Right ventricle myocardium inferior (tissue), 1 donor: ENCODE results near the gene C2. TPM values are rescaled to one million over a fixed set of nuclear protein-coding genes. Genes with fewer than 3 reads are reported as not detected.
"Not testable (repeated sequence)": the region's sequence is repeated elsewhere in the genome, so short reads cannot be mapped to it uniquely, and the experiment has no call there.

ENCODE experiments used
- ATAC-seq: fragments of 200-7000 bp; cut with Tn5 transposase; one replicate; pipeline ENCODE4 v1.9.1; 2020; ENCODE audit warnings: mild to moderate bottlenecking, moderate library complexity
- DNase-seq: peaks from one replicate; pipeline ENCODE4 v3.0.0; 2021; ENCODE audit errors: missing footprints
- intact Hi-C: fragments of 100-400 bp; cut with DNase I; formaldehyde crosslinking; loops from one replicate; pipeline ENCODE4 v1.11.0; 2022
- total RNA-seq: library from RNA; stranded (reverse); fragmentation: NEBNext Ultra II Directional; extraction: Animal tissue kit (Norgen Biotek cat#: 25700); gene quantifications from one replicate; pipeline ENCODE4 v1.2.1, GENCODE V29; 2021
- donor health status: DM: no; HTN: yes; CAD: no; lungs with severe emphysema.

Gene C2
- total RNA-seq, 1 donor from 2014 or later = 8.9 TPM

DNA sequence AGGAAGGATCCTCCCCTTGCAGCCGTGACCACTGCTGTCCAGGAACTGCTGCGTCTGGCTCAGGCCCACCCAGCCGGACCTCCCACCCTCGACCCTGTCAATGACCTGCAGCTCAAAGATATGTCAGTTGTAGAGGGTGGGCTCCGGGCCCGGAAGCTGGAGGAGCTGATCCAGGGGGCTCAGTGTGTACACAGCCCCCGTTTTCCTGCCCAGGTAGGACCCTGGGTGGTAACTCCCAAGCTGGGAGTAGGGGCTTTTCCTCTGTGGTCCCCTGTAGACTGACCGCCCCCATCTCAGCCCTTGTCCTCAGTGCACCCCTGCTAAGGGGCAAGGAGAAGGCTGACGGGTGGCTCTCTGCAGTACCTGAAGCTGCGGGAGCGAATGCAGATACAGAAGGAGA is 40.8 kb downstream of the C2 start:
- intact Hi-C loops = no loop called here
- peak; percentile 46 for DNase-seq
- ATAC-seq = no peak

DNA sequence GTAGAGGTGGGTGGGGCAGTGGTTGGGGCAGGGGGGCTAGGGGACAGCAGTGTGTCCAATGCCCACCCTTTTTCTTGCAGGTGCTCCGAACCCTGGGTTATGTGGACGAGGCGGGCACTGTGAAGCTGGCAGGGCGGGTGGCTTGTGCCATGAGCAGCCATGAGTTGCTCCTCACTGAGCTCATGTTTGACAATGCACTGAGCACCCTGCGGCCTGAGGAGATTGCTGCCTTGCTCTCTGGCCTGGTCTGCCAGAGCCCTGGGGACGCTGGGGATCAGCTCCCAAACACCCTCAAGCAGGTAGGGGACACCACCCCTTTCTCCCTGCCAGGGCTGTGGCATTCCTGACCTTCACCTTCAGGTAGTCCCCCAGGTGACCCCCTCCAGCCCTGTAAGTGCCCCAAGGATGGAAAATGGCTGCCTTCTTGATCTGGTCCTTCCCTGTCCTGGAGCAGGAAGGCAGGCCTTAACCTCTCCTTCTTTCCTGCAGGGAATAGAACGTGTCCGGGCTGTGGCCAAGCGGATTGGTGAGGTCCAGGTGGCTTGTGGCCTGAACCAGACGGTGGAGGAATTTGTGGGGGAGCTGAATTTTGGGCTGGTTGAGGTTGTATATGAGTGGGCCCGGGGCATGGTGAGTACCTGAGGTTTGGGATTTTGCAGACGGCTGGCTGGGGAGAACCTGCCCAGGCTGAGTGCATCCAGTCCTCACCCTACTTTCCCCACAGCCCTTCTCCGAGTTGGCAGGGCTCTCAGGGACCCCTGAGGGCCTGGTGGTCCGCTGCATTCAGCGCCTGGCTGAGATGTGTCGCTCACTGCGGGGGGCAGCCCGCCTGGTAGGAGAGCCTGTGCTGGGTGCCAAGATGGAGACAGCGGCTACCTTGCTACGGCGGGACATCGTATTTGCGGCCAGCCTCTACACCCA is 41.5 kb downstream of the C2 start:
- no peak for ATAC-seq
- DNase-seq = peak; percentile 54
- intact Hi-C loops = no loop called here

DNA sequence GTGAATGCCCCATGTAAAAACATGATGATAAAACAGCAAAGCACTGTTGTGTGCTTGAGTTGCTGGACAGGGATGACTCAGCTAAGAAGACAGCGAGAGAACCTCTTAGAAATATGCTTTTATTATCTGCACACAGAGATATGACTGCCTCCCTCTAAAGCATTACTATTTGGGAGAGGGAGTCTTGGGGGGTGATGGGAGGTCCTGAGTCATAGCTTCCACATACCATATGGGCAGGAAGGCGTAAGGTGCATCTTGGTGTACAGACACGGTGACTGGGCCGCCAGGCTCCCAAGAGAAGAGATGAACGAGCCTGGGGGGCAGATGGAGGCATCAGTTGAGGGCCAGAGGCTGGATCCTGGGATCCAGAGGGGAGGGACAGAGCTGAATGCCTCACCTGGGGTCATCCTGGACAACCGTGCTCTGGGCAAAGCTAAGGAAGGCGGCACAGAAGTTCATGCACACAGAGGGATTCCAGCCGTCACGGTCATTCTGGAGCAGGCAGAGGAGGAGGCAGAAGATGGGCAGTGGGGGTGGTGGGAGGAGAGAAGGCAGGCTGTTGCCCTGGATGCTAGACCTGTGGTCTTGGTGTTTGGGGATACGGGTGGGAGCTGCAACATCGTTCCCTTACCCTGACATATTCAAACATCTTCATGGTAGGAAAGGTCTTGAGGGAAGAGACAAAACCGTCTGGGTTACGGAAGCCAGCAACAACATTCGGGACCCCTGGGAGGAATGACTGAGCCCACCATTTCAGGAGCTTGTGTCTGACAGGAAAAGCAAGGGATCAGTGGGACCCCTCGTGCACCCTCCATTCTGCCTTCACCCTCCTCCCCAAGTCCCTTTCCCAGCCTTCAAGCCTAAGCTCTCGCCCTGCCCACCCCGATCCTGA is 42.4 kb downstream of the C2 start:
- DNase-seq = peak; percentile 11

DNA sequence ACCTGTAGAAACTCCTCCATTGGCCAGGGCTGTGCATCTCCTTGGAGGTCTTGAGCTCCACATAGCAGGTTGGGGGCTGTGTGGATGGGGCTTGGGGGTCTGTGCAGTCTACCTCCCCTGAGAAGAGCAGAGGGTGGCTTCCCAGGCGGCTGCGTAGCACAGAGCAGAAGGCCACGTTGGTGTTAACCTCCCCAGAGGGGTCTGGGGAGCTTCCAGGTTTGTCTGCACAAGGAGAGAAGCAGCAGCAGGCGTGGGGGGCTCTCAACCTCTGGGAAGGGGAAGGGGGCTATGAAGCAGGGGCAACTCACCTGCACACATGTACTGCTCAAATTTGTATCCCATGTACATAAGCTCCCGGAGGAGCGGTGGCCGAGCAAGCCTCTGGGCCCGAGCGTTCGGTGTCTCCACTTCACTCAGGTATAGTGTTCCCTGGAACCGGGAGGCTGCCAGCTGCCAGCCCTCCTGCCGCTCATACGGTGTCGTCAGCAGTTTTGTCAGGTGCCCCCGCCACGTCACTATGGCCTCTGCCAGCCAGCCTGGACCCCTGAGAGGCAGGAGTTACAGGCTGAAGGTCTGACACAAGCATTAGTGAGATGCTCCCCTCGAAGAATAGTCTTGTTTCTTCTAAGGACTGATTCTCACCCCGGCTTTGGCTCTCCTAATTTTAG is 43.2 kb downstream of the C2 start:
- intact Hi-C loops = loop anchor here (10.0 kb wide), 1 partner anchor 1004 kb away; no protein-coding TSS in a partner anchor
- peak; percentile 53 for DNase-seq
- ATAC-seq = no peak

More for the DNA sequence above, 42.4 kb downstream of the C2 start:
- intact Hi-C loops = loop anchor here (10.0 kb wide), 1 partner anchor 1005 kb away; no protein-coding TSS in a partner anchor
- ATAC-seq = no peak

DNA sequence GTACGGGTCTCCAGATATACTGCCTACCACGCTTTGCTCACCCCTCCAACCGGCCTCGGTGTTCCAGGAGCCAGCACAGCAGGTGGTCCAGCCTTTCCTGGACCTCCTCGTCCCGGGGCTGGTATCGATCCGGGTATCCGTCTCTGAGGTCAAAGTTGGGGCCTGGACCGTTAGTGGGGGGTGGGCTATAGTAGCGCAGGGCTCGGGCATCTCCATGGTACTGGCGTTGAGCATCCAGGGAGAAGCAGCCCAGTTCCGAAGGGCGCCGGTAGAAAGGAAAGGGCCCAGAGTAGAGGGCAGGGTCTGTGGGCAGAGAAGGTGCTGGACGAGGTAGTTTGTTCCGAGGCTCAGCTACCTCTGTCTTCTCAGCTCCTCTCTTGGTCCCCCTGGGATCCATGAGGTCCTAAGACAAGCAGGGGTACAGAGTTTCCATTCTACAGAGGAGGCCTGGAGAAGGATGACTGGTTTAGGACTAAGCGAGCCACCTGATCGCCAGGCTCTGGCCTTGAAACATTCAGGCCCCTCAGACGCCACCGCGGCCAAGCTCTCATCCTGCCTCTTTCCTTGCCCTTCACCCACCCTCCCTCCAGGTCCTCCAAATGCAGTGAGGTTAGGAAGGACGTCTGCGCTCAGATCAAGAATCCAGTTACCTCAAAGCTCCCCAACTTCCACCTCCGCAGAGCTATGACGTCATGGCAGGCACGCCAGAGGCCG is 43.9 kb downstream of the C2 start:
- ATAC-seq (peak; percentile 1), DNase-seq (peak; percentile 49)
- intact Hi-C loops = loop anchor here (10.0 kb wide), 1 partner anchor 1003 kb away; no protein-coding TSS in a partner anchor

DNA sequence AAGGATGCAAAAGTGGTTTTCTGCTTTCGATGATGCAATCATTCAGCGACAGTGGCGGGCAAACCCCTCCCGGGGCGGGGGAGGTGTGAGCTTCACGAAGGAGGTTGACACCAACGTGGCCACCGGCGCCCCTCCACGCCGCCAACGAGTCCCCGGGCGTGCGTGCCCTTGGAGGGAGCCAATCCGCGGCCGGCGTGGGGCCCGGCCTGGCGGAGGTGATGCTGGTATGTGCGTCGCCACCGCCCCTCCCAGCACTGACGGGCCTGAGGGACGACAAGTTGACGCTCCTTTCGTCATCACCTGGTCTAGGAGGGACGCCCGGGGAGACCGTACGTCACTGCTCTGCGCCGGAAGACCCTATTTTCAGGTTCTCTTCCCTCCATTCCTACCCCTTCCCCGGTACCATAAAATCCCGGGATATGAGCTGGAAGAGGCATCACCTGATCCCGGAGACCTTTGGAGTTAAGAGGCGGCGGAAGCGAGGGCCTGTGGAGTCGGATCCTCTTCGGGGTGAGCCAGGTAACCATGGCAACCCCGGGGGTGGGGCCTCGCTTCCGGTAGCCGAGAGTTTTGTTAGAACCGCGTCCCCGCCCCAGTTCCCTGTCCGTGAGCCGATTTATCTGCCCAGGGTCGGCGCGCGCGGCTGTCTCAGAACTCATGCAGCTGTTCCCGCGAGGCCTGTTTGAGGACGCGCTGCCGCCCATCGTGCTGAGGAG is 44.6 kb downstream of the C2 start, which contains the start of gene DXO:
Gene DXO, minus strand, starts transcription at position 146 of the 716 bp plus-strand sequence. CDS start 463 bp downstream, outside the sequence.
- intact Hi-C loops = loop anchor here (10.0 kb wide), 1 partner anchor 1003 kb away; no protein-coding TSS in a partner anchor
- peak; percentile 98 for DNase-seq
- ATAC-seq = peak; percentile 96

DNA sequence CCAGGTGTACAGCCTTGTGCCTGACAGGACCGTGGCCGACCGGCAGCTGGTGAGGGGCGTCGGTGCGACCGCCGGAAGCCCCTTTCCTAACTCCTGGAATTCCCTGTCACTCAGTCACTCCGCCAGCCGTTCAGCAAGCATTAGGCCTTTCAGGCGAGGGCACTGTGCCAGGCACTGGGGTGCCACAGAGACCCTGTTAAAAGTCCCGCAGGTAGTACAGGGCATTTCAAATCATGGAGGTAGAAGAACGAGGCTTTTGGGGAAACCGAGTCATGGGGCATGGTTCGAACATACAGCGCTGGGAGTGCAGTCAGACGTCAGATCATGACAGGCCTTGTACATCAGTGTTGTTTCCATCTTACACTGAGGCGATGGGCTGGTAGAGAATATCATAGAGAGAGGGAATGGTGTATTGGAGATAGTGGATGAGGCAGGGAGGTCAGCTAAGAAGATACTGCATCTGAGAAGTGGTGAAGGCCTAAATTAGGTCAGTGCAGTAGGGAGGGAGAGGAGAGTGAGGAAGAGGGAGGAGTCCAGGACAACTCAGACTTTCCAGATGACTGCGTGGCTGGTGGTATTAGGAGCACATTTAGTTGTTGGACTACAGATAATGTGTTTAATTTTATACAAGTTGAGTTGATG is 45.3 kb downstream of the C2 start:
- intact Hi-C loops = loop anchor here (1.0 to 10.0 kb wide), 2 partner anchors 14 to 1002 kb away; partner anchors contain the start of gene SKIC2
- no peak for ATAC-seq
- no peak for DNase-seq

DNA sequence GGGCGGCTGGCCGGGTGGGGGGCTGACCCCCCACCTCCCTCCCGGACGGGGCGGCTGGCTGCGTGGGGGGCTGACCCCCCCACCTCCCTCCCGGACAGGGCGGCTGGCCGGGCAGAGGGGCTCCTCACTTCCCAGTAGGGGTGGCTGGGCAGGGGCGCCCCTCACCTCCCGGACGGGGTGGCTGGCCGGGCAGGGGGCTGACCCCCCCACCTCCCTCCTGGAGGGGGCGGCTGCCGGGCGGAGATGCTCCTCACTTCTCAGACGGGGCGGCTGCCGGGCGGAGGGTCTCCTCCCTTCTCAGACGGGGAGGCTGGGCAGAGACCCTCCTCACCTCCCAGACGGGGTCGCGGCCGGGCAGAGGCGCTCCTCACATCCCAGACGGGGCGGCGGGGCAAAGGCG is 48.5 kb downstream of the C2 start:
- intact Hi-C loops = loop anchor here (10.0 kb wide), 1 partner anchor 999 kb away; no protein-coding TSS in a partner anchor
- DNase-seq = peak; percentile 2
- ATAC-seq = not testable (repeated sequence)

DNA sequence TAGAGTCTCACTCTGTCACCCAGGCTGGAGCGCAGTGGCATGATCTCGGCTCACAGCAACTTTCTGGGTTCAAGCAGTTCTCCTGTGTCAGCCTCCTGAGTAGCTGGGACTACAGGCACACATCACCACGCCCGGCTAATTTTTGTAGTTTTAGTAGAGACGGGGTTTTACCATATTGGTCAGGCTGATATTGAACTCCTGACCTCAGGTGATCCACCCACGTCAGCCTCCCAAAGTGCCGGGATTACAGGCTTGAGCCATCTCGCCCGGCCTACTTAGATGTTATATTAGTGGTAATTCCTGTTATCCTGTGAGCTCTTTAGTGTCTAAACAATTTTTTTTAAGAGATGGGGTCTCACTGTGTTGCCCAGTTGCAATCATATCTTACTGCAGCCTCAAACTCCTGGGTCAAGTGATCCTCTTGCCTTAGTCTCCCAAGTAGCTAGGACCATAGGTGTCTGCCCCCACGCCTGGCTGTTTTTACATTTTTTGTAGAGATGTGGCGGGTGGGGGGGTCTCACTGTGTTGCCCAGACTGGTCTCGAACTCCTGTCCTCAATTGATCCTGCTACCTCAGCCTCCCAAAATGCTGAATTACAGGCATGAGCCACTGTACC is 50.4 kb downstream of the C2 start:
- DNase-seq = peak; percentile 18
- no peak for ATAC-seq
- intact Hi-C loops = loop anchor here (10.0 kb wide), 1 partner anchor 997 kb away; no protein-coding TSS in a partner anchor

DNA sequence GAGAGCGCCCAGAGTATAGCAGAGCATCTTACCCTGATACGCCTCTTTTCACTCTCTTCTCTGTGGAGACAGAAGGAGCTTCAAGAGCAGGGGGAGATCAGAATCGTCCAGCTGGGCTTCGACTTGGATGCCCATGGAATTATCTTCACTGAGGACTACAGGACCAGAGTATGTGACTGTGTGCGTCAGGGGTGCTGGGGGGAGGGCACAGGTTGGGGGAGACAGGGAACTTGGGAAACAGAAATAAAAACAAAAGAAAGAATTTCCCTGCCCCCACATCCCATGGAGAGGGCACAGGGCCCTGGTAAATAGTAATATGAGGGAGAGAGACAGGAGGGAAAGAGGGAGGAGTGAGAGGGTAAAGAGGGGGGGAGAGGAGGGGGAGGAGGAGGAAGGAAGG is 51.3 kb downstream of the C2 start:
- no peak for ATAC-seq
- no peak for DNase-seq

DNA sequence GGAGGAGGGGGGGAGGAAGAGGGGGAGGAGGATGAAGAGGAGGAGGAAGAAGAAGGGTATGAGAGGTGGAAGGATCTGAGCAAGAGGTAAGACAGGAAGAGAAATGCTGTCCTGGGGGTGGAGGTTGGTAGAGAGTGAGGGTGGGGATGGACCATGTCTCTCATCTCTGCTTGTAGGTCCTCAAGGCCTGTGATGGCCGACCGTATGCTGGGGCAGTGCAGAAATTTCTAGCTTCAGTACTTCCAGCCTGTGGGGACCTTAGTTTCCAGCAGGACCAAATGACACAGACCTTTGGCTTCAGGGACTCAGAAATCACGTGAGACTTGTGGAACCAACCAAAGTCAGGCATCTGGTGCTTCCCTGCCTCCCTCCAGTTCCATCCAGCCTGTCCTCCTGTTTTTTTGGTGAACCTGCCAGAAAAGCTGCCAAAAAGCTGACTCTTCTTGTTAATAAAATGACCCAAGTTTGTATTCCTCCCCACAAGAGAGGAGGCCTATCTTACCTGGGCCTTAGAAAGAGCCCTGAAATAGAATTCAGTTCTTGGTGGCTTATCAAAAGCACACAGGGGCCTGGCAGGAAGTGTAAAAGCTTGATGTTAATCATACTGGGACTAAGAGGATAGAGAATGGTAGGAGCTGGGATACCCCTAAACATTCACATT is 51.9 kb downstream of the C2 start:
- intact Hi-C loops = loop anchor here (10.0 kb wide), 1 partner anchor 995 kb away; no protein-coding TSS in a partner anchor
- ATAC-seq (no peak), DNase-seq (no peak)

More for the DNA sequence above, 51.3 kb downstream of the C2 start:
- intact Hi-C loops = loop anchor here (10.0 kb wide), 1 partner anchor 996 kb away; no protein-coding TSS in a partner anchor

DNA sequence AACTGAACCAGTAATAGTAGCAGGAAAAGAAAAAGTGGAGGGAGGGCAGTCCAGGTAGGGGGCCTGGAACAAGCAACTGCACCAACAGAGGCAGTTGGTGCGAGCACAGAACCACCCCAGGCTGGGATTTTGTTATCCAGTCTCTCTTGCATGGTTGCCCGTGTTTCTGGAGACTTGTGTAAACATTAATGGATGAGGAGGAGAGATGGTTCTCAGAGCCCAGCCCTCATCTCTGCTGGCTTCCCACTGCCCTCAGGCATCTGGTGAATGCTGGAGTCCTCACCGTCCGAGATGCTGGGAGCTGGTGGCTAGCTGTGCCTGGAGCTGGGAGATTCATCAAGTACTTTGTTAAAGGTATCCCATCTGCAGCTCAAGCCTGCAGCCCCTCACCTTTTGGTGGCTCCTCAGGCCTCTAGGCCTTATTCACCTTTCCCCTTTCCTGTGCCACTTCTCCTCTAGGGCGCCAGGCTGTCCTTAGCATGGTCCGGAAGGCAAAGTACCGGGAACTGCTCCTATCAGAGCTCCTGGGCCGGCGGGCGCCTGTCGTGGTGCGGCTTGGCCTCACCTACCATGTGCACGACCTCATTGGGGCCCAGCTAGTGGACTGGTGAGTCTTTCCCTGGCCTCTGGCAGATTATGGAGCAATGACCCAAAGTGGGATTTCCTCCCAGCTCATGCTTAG is 52.8 kb downstream of the C2 start:
- ATAC-seq, intact Hi-C loops: not testable (repeated sequence)
- peak; percentile 6 for DNase-seq

DNA sequence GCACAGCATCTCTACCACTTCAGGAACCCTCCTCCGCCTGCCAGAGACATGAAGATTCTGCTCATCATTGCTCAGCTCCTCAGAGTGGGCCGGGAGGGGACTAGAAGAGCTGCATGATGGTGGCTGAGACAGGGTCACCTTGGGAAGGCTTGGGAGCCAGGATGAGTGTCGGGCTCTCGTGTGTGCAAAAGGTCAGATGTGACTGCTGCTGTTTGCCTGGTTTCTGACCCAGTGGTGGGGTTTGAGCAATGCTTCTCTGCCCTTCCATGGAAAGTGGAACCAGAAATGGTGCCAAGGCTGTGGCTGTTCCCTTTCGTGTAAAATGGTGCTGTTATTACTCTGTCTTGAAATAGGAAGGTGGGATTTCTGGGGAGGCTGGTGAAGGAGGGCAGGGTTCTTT is 53.5 kb downstream of the C2 start:
- DNase-seq, intact Hi-C loops, ATAC-seq: not testable (repeated sequence)

DNA sequence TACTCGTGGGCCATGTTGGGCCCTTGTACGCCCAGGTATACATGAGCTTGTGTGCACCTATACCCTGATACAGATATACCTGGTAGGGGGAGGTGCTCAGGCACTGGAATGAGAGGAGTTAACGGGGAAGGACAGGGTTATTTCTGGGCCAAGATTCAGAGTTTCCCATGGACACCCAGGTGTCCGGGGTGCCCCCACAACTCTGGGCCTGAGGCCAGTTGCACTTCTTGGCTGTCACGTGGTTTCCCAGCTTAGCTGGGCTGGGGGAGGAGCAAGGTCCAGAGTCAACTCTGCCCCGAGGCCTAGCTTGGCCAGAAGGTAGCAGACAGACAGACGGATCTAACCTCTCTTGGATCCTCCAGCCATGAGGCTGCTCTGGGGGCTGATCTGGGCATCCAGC is 54.2 kb downstream of the C2 start, which contains the start of gene C4A:
Gene C4A, plus strand, starts transcription at position 314 of the 400 bp plus-strand sequence. Its CDS starts 51 bp downstream, at position 365.
- peak; percentile 76 for ATAC-seq
- DNase-seq, intact Hi-C loops: not testable (repeated sequence)

DNA sequence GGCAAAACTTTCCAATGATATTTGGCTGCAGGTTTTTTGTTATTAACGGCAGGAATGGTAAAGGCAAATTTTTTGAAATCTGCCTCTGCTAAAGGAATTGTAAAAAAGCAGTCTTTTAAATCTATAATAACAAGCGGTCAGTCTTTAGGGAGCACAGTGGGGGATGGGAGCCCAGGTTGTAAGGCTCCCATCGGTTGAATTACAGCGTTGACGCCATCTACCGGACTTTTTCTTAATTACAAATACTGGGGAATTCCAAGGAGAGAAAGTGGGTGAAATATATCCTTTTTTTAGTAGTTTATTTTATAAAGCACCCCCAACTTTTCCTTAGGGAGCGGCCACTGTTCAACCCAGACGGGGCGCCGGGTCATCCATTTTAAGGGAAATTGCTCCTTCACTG is 61.8 kb downstream of the C2 start:
- ATAC-seq, DNase-seq, intact Hi-C loops: not testable (repeated sequence)
